ENCODE results near the gene RSKR. TPM values are rescaled to one million over a fixed set of nuclear protein-coding genes. Genes with fewer than 3 reads are reported as not detected.
"Not testable (repeated sequence)": the region's sequence is repeated elsewhere in the genome, so short reads cannot be mapped to it uniquely, and the experiment has no call there.

RSKR gene
- total RNA-seq, 1 experiment from 2014 or later, result 17.2 TPM

DNA sequence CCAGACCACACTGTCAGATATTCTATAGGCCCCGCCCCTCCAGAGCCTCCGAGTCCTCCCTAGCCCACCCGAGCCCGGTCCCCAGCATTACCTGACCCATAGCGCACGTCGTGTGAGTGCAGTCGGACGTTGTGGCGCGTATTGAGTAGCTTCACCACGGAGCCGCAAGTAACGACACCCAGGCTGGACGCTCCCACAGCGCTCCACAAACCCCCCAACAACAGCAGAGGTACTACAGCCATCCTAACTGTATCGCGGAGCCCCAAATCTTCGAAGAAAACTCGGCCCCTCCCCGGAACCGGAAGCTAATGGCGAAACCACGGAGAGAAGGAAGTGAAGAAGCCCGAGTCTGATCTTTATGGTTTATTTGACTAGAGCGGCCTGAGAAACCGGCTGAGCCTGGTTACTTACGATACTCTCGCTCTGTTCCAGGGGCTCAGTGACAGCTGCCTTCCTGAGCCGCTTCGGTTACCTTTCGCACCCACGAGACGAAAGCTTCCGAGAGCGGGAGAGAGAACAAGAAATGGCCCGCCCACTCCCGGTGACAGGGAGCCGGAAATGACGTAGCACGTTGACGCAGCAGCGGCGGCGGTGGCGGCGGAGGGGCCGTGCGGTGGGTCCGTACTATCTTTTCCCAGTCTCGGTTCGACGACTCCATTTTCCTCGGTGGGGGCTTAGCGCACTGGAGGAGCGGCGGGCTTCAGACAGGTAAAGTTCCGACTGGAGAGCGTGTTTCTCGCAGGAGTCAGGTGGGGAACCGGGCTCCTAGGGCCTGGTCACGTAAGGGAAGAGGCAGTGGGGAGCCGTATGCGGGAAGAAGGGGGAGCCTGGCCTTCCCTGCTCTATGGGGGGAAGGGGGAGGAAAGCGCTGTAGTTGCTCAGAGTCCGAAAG, 47.9 kb upstream of the RSKR start, which contains the start of the genes SDF2 and SUPT6H:
Gene SDF2, minus strand, starts transcription at position 272 of the 892 bp plus-strand sequence. Its CDS starts 30 bp downstream, at position 242.
Gene SUPT6H, plus strand, starts transcription at position 571 of the 892 bp plus-strand sequence. CDS start 11,197 bp downstream, outside the sequence.
- Histone ChIP-seq H3K36me3 (ENCODE audit: control insufficient read depth, insufficient read depth, low read length) (peaks cover 5% of the 10 kb centered on the region; the same call in 1 of the 2 replicates), H3K27me3 (ENCODE audit: control insufficient read depth, insufficient read depth, low read length) (no peaks in the 10 kb centered on the region), H3K4me1 (ENCODE audit: control insufficient read depth, insufficient read depth, low read length) (peaks cover 18% of the 10 kb centered on the region), H3K27ac (ENCODE audit: low read length) (peak within 1 kb of the TSS; percentile 97), H3K9me3 (ENCODE audit: control insufficient read depth, insufficient read depth, low read depth, low read length) (no peaks in the 10 kb centered on the region), H3K4me3 (ENCODE audit: low read depth in 2 of 2, low read length in 2 of 2) (peak within 1 kb of the TSS; percentile 90 to 95)
- TF ChIP-seq, protein P1, sequence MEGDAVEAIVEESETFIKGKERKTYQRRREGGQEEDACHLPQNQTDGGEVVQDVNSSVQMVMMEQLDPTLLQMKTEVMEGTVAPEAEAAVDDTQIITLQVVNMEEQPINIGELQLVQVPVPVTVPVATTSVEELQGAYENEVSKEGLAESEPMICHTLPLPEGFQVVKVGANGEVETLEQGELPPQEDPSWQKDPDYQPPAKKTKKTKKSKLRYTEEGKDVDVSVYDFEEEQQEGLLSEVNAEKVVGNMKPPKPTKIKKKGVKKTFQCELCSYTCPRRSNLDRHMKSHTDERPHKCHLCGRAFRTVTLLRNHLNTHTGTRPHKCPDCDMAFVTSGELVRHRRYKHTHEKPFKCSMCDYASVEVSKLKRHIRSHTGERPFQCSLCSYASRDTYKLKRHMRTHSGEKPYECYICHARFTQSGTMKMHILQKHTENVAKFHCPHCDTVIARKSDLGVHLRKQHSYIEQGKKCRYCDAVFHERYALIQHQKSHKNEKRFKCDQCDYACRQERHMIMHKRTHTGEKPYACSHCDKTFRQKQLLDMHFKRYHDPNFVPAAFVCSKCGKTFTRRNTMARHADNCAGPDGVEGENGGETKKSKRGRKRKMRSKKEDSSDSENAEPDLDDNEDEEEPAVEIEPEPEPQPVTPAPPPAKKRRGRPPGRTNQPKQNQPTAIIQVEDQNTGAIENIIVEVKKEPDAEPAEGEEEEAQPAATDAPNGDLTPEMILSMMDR (IDR thresholded peaks at IDR 0.05), result no peak
- TF ChIP-seq SIN3A (IDR thresholded peaks at IDR 0.05; ENCODE audit: borderline replicate concordance, insufficient read depth, low read depth, low read length) (peak; percentile 90), POLR2AphosphoS5 (IDR thresholded peaks at IDR 0.05; ENCODE audit: low read depth, low read length) (peak; percentile 96), TCF7L2 (IDR thresholded peaks at IDR 0.05; ENCODE audit: low read depth, low read length) (no peak)
- TF ChIP-seq, protein P2, sequence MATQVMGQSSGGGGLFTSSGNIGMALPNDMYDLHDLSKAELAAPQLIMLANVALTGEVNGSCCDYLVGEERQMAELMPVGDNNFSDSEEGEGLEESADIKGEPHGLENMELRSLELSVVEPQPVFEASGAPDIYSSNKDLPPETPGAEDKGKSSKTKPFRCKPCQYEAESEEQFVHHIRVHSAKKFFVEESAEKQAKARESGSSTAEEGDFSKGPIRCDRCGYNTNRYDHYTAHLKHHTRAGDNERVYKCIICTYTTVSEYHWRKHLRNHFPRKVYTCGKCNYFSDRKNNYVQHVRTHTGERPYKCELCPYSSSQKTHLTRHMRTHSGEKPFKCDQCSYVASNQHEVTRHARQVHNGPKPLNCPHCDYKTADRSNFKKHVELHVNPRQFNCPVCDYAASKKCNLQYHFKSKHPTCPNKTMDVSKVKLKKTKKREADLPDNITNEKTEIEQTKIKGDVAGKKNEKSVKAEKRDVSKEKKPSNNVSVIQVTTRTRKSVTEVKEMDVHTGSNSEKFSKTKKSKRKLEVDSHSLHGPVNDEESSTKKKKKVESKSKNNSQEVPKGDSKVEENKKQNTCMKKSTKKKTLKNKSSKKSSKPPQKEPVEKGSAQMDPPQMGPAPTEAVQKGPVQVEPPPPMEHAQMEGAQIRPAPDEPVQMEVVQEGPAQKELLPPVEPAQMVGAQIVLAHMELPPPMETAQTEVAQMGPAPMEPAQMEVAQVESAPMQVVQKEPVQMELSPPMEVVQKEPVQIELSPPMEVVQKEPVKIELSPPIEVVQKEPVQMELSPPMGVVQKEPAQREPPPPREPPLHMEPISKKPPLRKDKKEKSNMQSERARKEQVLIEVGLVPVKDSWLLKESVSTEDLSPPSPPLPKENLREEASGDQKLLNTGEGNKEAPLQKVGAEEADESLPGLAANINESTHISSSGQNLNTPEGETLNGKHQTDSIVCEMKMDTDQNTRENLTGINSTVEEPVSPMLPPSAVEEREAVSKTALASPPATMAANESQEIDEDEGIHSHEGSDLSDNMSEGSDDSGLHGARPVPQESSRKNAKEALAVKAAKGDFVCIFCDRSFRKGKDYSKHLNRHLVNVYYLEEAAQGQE (IDR thresholded peaks at IDR 0.05; ENCODE audit: insufficient read depth in 1 of 2, low read depth in 2 of 2, low read length in 1 of 2), result no peak
- ATAC-seq (peak; percentile 98), DNase-seq (ENCODE audit: low read depth, low spot score) (peak; percentile 56)
- in situ Hi-C loops (cut with HindIII; ENCODE audit: low pct_unique_long_range_greater_than_20kb, low sequenced_read_pairs) (no loop called here), intact Hi-C loops (cut with micrococcal nuclease; ENCODE audit: unreplicated experiment) (no loop called here)
- POLR2A ChIA-PET, result interaction anchor here (0.6 to 1.5 kb wide), 5 partner anchors 9 to 58 kb away, joined by 4 to 6 read pairs (median 4); partner anchors contain the start of genes BLTP2 and RPL23A
- BruUV-seq (replicated peaks), result no TSS peak
- CTCF ChIA-PET, result interaction anchor here (0.6 to 0.8 kb wide), 2 partner anchors 18 to 58 kb away, joined by 4 to 11 read pairs; partner anchors contain the start of gene RPL23A

GRCh38 chr17:28659497-28659881, 45.5 kb upstream of the RSKR start:
- H3K27me3 ChIP-seq (ENCODE audit: control insufficient read depth, insufficient read depth, low read length); ATAC-seq; H3K36me3 ChIP-seq (ENCODE audit: control insufficient read depth, insufficient read depth, low read length); BruUV-seq (replicated peaks); CTCF ChIA-PET; H3K4me3 ChIP-seq (ENCODE audit: low read depth in 2 of 2, low read length in 2 of 2); in situ Hi-C loops (cut with HindIII; ENCODE audit: low pct_unique_long_range_greater_than_20kb, low sequenced_read_pairs); intact Hi-C loops (cut with micrococcal nuclease; ENCODE audit: unreplicated experiment); POLR2A ChIA-PET; H3K27ac ChIP-seq (ENCODE audit: low read length); DNase-seq (ENCODE audit: low read depth, low spot score); H3K9me3 ChIP-seq (ENCODE audit: control insufficient read depth, insufficient read depth, low read depth, low read length): not testable (repeated sequence)
- peaks cover 18% of the 10 kb centered on the region for H3K4me1 ChIP-seq (ENCODE audit: control insufficient read depth, insufficient read depth, low read length)

GRCh38 chr17:28658766-28659496, 44.9 kb upstream of the RSKR start:
- ATAC-seq; H3K27me3 ChIP-seq (ENCODE audit: control insufficient read depth, insufficient read depth, low read length); CTCF ChIA-PET; BruUV-seq (replicated peaks); in situ Hi-C loops (cut with HindIII; ENCODE audit: low pct_unique_long_range_greater_than_20kb, low sequenced_read_pairs); POLR2A ChIA-PET; H3K36me3 ChIP-seq (ENCODE audit: control insufficient read depth, insufficient read depth, low read length); intact Hi-C loops (cut with micrococcal nuclease; ENCODE audit: unreplicated experiment); H3K4me3 ChIP-seq (ENCODE audit: low read depth in 2 of 2, low read length in 2 of 2); H3K9me3 ChIP-seq (ENCODE audit: control insufficient read depth, insufficient read depth, low read depth, low read length); DNase-seq (ENCODE audit: low read depth, low spot score); H3K27ac ChIP-seq (ENCODE audit: low read length): not testable (repeated sequence)
- peaks cover 18% of the 10 kb centered on the region for H3K4me1 ChIP-seq (ENCODE audit: control insufficient read depth, insufficient read depth, low read length)

GRCh38 chr17:28658342-28658741, 44.4 kb upstream of the RSKR start:
- CTCF ChIA-PET, result interaction anchor here (0.7 to 0.9 kb wide), 2 partner anchors 11 to 18 kb away, joined by 4 to 8 read pairs; no protein-coding TSS in a partner anchor
- POLR2A ChIA-PET, ATAC-seq: not testable (repeated sequence)

More at GRCh38 chr17:28658342-28658741, 44.4 kb upstream of the RSKR start:
- in situ Hi-C loops (cut with HindIII; ENCODE audit: low pct_unique_long_range_greater_than_20kb, low sequenced_read_pairs); H3K4me3 ChIP-seq (ENCODE audit: low read depth in 2 of 2, low read length in 2 of 2); H3K9me3 ChIP-seq (ENCODE audit: control insufficient read depth, insufficient read depth, low read depth, low read length); H3K27ac ChIP-seq (ENCODE audit: low read length); DNase-seq (ENCODE audit: low read depth, low spot score); intact Hi-C loops (cut with micrococcal nuclease; ENCODE audit: unreplicated experiment); H3K27me3 ChIP-seq (ENCODE audit: control insufficient read depth, insufficient read depth, low read length); BruUV-seq (replicated peaks); H3K36me3 ChIP-seq (ENCODE audit: control insufficient read depth, insufficient read depth, low read length): not testable (repeated sequence)
- peaks cover 15% of the 10 kb centered on the region for H3K4me1 ChIP-seq (ENCODE audit: control insufficient read depth, insufficient read depth, low read length)
